Frontal cortex (tissue), 4 donors: ENCODE measurements around the gene OR1K1. TPM values are rescaled to one million over a fixed set of nuclear protein-coding genes. Genes with fewer than 3 reads are reported as not detected.
A peak's percentile ranks its signal among the peaks of the same experiment; 100 is the strongest.
"Not testable (repeated sequence)": the region's sequence is repeated elsewhere in the genome, so short reads cannot be mapped to it uniquely, and the experiment has no call there.

ENCODE experiments used
- DNase-seq, 2 donors: peaks; one replicate each; pipeline ENCODE4 v3.0.0; 2012; ENCODE audit warnings: low spot score in 2 of 2
- FAIRE-seq: peaks from 2 replicates; lab custom pipeline; 2012; peaks lifted over from hg19 to GRCh38; lab: Jason Lieb, UNC
- total RNA-seq: library from RNA; depleted of rRNA; stranded (reverse); fragments of >200 nt; gene quantifications from one replicate; pipeline ENCODE4 v1.2.3, GENCODE V29; 2014
- donor health status: control.
- donor health status: control.
- donor health status: control.

The OR1K1 gene
- not detected for total RNA-seq

- FAIRE-seq (no peak), DNase-seq (no peak)
Measured at GRCh38 chr9:122800066-122801060, at the start of gene OR1K1. Gene OR1K1, plus strand, starts transcription at chr9:122800123. Its CDS starts 0 bp downstream, at chr9:122800123.

GRCh38 chr9:122754825-122755224 lies 45.1 kb upstream of the OR1K1 start:
- no peak for FAIRE-seq

GRCh38 chr9:122767817-122768216 lies 32.1 kb upstream of the OR1K1 start:
- DNase-seq (no peak), FAIRE-seq (no peak)

More at GRCh38 chr9:122754825-122755224, 45.1 kb upstream of the OR1K1 start:
- DNase-seq: no peak

GRCh38 chr9:122777052-122777451 lies 22.9 kb upstream of the OR1K1 start:
- DNase-seq (no peak), FAIRE-seq (no peak)

- DNase-seq (no peak), FAIRE-seq (no peak)
Measured at GRCh38 chr9:122777935-122778627, 21.8 kb upstream of the OR1K1 start.

- no peak for FAIRE-seq
- DNase-seq: no peak
Measured at GRCh38 chr9:122779181-122779580, 20.7 kb upstream of the OR1K1 start.

GRCh38 chr9:122780026-122780425 lies 19.9 kb upstream of the OR1K1 start:
- DNase-seq (no peak), FAIRE-seq (no peak)

GRCh38 chr9:122781671-122782070 lies 18.3 kb upstream of the OR1K1 start:
- DNase-seq: no peak
- no peak for FAIRE-seq

- DNase-seq (no peak), FAIRE-seq (no peak)
Measured at GRCh38 chr9:122785269-122785668, 14.7 kb upstream of the OR1K1 start.

- no peak for FAIRE-seq
Measured at GRCh38 chr9:122786338-122786737, 13.6 kb upstream of the OR1K1 start.

GRCh38 chr9:122788831-122789230 lies 11.1 kb upstream of the OR1K1 start, which contains the start of gene OR5C1:
Gene OR5C1, plus strand, starts transcription at chr9:122788933. Its CDS starts 0 bp downstream, at chr9:122788933.
- FAIRE-seq: no peak
- no peak for DNase-seq

More at GRCh38 chr9:122786338-122786737, 13.6 kb upstream of the OR1K1 start:
- no peak for DNase-seq

- FAIRE-seq (no peak), DNase-seq (no peak)
Measured at GRCh38 chr9:122789256-122790046, 10.5 kb upstream of the OR1K1 start.

- FAIRE-seq (peak; percentile 44), DNase-seq (no peak)
Measured at GRCh38 chr9:122791872-122792669, 7.9 kb upstream of the OR1K1 start.

- DNase-seq (no peak), FAIRE-seq (no peak)
Measured at GRCh38 chr9:122797316-122798063, 2.4 kb upstream of the OR1K1 start.

GRCh38 chr9:122806661-122807060 lies 6.7 kb downstream of the OR1K1 start:
- no peak for FAIRE-seq
- no peak for DNase-seq

- FAIRE-seq (no peak), DNase-seq (no peak)
Measured at GRCh38 chr9:122807271-122807900, 7.5 kb downstream of the OR1K1 start.

GRCh38 chr9:122808141-122808540 lies 8.2 kb downstream of the OR1K1 start:
- no peak for DNase-seq
- no peak for FAIRE-seq

- DNase-seq, FAIRE-seq: not testable (repeated sequence)
Measured at GRCh38 chr9:122809261-122809660, 9.3 kb downstream of the OR1K1 start.
